AG09319 (cell line): Measurements from ENCODE around the gene CCDC137.

Experiments
- DNase-seq: peaks from one replicate; pipeline ENCODE4 v3.0.0-alpha.2; 2010; ENCODE audit warnings: low read depth; ENCODE audit errors: extremely low read depth
- TF ChIP-seq, protein P1 (sequence below): IDR thresholded peaks from 2 replicates; pipeline ENCODE4 v1.5.1; 2011; ENCODE audit warnings: low read depth, mild to moderate bottlenecking, inconsistent platforms, low read length, moderate library complexity

CCDC137 gene

DNA sequence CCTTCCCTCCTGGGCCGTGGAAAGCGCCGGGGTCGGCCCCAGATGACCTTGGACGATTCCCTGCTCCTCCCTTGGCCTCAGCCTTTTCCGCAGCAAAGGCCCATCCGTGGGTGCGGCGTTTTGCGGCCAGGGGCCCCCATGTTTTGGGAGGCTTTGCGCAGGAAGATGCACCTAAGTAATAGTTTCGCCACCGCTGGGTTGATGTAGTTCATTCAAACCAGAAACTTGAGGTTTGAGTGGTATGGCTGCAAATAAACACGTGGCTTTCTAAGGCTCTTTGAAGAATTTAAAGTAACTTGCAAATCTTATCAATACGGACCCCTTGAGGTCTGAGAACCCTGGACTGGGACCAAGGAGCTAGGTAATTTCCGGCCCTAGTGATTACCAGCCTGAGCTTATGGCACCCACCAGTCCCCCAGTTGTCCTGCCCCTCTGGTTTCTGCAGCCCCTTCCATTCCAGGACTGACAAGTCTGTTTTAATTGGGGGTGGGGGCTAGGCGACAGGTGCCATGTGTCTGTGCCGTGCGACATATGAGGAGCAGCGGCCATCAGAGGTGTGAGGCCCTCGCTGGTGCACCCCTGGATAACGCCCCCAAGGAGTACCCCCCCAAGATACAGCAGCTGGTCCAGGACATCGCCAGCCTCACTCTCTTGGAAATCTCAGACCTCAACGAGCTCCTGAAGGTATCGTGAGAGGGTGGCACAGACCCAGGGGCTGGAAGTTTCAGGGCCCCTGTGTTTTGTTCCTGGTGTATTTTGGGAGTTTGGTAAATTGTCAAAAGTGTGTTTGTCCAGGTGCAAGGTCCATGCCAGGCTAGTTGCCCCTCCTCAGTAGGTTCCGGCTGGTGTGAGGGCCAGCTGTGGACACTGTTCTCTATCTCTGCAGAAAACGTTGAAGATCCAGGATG, 37.5 kb downstream of the CCDC137 start:
- DNase-seq = no peak
- TF ChIP-seq, protein P1, sequence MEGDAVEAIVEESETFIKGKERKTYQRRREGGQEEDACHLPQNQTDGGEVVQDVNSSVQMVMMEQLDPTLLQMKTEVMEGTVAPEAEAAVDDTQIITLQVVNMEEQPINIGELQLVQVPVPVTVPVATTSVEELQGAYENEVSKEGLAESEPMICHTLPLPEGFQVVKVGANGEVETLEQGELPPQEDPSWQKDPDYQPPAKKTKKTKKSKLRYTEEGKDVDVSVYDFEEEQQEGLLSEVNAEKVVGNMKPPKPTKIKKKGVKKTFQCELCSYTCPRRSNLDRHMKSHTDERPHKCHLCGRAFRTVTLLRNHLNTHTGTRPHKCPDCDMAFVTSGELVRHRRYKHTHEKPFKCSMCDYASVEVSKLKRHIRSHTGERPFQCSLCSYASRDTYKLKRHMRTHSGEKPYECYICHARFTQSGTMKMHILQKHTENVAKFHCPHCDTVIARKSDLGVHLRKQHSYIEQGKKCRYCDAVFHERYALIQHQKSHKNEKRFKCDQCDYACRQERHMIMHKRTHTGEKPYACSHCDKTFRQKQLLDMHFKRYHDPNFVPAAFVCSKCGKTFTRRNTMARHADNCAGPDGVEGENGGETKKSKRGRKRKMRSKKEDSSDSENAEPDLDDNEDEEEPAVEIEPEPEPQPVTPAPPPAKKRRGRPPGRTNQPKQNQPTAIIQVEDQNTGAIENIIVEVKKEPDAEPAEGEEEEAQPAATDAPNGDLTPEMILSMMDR = no peak

- DNase-seq = no peak
- TF ChIP-seq, protein P1 = no peak
These were observed 39.1 kb downstream of the CCDC137 start for GRCh38 chr17:81705518-81706231.

DNA sequence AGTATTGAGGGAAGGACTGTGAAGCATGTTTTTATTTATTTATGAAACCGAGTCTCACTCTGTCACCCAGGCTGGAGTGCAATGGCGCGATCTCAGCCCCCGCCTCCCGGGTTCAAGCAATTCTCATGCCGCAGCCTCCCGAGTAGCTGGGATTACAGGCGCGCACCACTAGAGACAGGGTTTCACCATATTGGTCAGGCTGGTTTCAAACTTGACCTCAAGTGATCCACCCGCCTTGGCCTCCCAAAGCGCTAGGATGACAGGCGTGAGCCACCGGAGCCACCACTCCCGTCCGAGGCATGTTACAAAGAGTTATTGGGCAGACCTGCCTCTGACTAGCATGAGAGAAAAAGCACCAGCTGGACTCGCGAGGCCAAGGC, 39.7 kb downstream of the CCDC137 start:
- TF ChIP-seq, protein P1 = no peak
- DNase-seq = no peak

DNA sequence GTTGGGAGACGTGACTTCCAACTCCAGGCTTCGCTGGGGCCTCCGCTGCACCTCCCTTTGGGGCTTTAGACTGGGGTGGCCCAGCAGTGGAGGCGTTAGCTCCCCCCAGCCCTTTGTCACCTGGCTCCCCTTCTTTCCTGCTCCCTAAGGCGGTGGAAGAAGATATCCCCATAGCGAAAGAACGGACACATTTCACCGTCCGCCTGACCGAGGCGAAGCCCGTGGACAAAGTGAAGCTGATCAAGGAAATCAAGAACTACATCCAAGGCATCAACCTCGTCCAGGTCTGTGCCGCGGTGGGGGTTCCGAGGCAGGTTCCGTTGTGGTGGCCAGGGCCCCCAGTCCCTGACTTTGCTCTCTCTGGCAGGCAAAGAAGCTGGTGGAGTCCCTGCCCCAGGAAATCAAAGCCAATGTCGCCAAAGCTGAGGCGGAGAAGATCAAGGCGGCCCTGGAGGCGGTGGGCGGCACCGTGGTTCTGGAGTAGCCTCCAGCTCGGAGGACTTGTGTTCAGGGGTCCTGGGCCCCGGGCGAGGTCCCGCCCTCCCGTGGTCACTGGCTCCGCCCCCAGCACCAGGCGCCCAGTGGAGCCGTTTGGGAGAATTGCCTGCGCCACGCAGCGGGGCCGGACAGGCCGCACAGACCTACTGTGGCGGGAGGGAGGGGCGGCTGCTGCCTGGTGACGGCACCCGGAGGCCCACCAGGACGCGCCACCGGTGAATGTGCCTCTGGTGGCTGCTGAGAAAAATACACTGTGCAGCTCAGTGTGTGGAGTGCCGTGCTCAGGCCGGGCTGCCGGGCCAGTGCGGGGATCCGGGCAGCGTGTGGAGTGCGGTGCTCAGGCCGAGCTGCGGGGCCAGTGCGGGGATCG, 40.5 kb downstream of the CCDC137 start:
- no peak for DNase-seq
- TF ChIP-seq, protein P1 = no peak

- TF ChIP-seq, protein P1 = no peak
- no peak for DNase-seq
These were observed 41.4 kb downstream of the CCDC137 start for GRCh38 chr17:81707725-81708646.

DNA sequence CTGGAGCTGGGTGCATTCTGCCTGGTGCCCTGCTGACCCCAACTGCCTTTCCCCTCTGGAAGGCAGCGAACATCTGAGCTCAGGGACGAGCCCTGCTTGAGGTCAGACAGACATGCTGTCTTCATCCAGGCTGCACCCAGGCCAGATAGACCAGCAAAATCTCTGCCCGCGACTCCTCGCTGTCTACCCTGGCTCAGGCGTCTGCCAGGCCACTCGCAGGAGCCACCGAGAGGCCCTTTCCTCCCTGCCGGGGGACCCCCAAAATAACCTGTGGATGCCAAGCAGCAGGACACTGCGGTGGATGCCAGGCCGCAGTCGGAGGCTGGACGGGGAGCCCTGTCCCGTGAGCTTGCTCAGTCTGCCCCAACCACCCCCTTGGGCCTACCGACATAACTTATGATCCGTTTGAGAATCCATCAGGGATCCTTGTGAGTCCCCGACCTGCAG, 42.2 kb downstream of the CCDC137 start:
- no peak for DNase-seq
- TF ChIP-seq, protein P1 = no peak
